Body of pancreas (tissue), 4 donors: Measurements from ENCODE around the gene FABP6.

Source experiments
- CTCF ChIP-seq, 7 experiments: fragments of 450-650 bp in 4 of 7; fragments of 200-600 bp in 3 of 7; sonication (generic) in 3 of 7; IDR thresholded peaks; one replicate each; pipeline ENCODE4 v1.5.1; 2016 to 2019; ENCODE audit warnings: antibody characterized with exemption in 7 of 7
- POLR2A ChIP-seq, 3 donors: fragments of 450-650 bp; IDR thresholded peaks; one replicate each; pipeline ENCODE4 v1.6.1; 2016; ENCODE audit warnings: antibody characterized with exemption in 3 of 3, mild to moderate bottlenecking in 2 of 3

GRCh38 chr5:160242145-160242544, 12.8 kb downstream of the FABP6 start:
- no peak for TF ChIP-seq CTCF (IDR thresholded peaks at IDR 0.05)
- no peak for TF ChIP-seq POLR2A (IDR thresholded peaks at IDR 0.05)
